GM12878 (cell line): ENCODE data around the gene ZNF670. TPM values are rescaled to one million over a fixed set of nuclear protein-coding genes. Genes with fewer than 3 reads are reported as not detected.

ENCODE experiments used
- ATAC-seq: fragments of 200-7000 bp; cut with Tn5 transposase; 3 replicates; pipeline ENCODE4 v1.9.1; 2020; ENCODE audit warnings: mild to moderate bottlenecking, moderate library complexity
- BruUV-seq: library from RNA; stranded (reverse); fragments of 400-500 nt; replicated peaks from 2 replicates; lab custom pipeline; 2021; lab: Mats Ljungman, UMichigan
- CTCF ChIA-PET: fragments of 300-600 bp; sonication (Branson Sonifier 250); formaldehyde crosslinking; extraction: SDS; loops from one replicate; lab custom pipeline; 2021; ENCODE audit warnings: inconsistent platforms; lab: Yijun Ruan, JAX
- POLR2A ChIA-PET: fragments of 350-600 bp; formaldehyde crosslinking; extraction: SDS; loops from one replicate; lab custom pipeline; 2021; ENCODE audit warnings: inconsistent platforms; lab: Charles Lee
- RAD21 ChIA-PET: fragments of 300-600 bp; sonication (Branson Sonifier 250); formaldehyde crosslinking; loops from one replicate; lab custom pipeline; 2023; ENCODE audit warnings: antibody characterized with exemption; ENCODE audit not compliant: unreplicated experiment; lab: Charles Lee
- SMC1A ChIA-PET: fragments of 300-600 bp; sonication (Branson Sonifier 250); formaldehyde crosslinking; loops from one replicate; lab custom pipeline; 2023; ENCODE audit not compliant: unreplicated experiment, uncharacterized antibody; lab: Charles Lee
- DNase-seq: peaks from one replicate; pipeline ENCODE4 v3.0.0-alpha.2; 2011; ENCODE audit warnings: low read depth, low spot score
- FAIRE-seq: peaks from 3 replicates; lab custom pipeline; 2011; peaks lifted over from hg19 to GRCh38; lab: Jason Lieb, UNC
- H2AFZ ChIP-seq: 2 replicates; pipeline ENCODE4 v1.6.0; 2011; ENCODE audit warnings: low read depth, low read length, control low read depth; ENCODE audit not compliant: control insufficient read depth
- H3K27ac ChIP-seq: 2 replicates; pipeline ENCODE4 v1.5.1; 2011; ENCODE audit warnings: control low read depth; ENCODE audit not compliant: control insufficient read depth, insufficient read depth
- H3K27me3 ChIP-seq, 2 experiments: replicated peaks in 1 of 2; 2 replicates each; pipeline versions ENCODE4 v1.6.0 to v1.6.1; 2011; ENCODE audit warnings: low read length in 1 of 2; ENCODE audit not compliant: control insufficient read depth in 2 of 2, insufficient read depth in 2 of 2
- H3K36me3 ChIP-seq, 2 experiments: 2 replicates each; pipeline ENCODE4 v1.5.1; 2011; ENCODE audit warnings: low read length in 1 of 2; ENCODE audit not compliant: control insufficient read depth in 2 of 2, insufficient read depth in 2 of 2
- H3K4me1 ChIP-seq: 2 replicates; pipeline ENCODE4 v1.6.1; 2011; ENCODE audit warnings: mild to moderate bottlenecking, low read length, moderate library complexity, mixed read lengths; ENCODE audit not compliant: control insufficient read depth, insufficient read depth
- H3K4me2 ChIP-seq: 2 replicates; pipeline ENCODE4 v1.6.0; 2011; ENCODE audit warnings: control low read depth; ENCODE audit not compliant: control insufficient read depth, insufficient read depth
- H3K4me3 ChIP-seq: fragments of 200-600 bp; sonication (generic); 2 replicates; pipeline ENCODE4 v1.5.1; 2016
- H3K79me2 ChIP-seq: 2 replicates; pipeline ENCODE4 v1.6.0; 2011; ENCODE audit warnings: low read length; ENCODE audit not compliant: control insufficient read depth, insufficient read depth
- H3K9ac ChIP-seq: 2 replicates; pipeline ENCODE4 v1.8.0; 2011; ENCODE audit warnings: low read length, control low read depth, mixed read lengths; ENCODE audit not compliant: control insufficient read depth, insufficient read depth
- H3K9me3 ChIP-seq: replicated peaks from 3 replicates; pipeline ENCODE4 v1.5.1; 2011; ENCODE audit warnings: mild to moderate bottlenecking, low read length; ENCODE audit not compliant: control insufficient read depth, insufficient read depth
- H4K20me1 ChIP-seq: 2 replicates; pipeline ENCODE4 v1.6.0; 2011; ENCODE audit not compliant: control insufficient read depth, insufficient read depth
- ATF7 ChIP-seq: fragments of 450-650 bp; IDR thresholded peaks from 2 replicates; pipeline ENCODE4 v1.6.1; 2016; ENCODE audit warnings: low read depth, mild to moderate bottlenecking
- CREM ChIP-seq: IDR thresholded peaks from 2 replicates; pipeline ENCODE4 v1.6.1; 2014; ENCODE audit warnings: antibody characterized with exemption, low read depth
- CTCF ChIP-seq, 3 experiments: IDR thresholded peaks in 2 of 3; conservative IDR thresholded peaks in 1 of 3; 2 replicates each; pipeline ENCODE4 v1.5.1; 2011; ENCODE audit warnings: low read depth in 3 of 3, low read length in 3 of 3, mild to moderate bottlenecking in 3 of 3, control low read depth in 2 of 3, moderate library complexity in 2 of 3, inconsistent platforms in 1 of 3, mixed read lengths in 1 of 3; ENCODE audit not compliant: control insufficient read depth in 2 of 3, insufficient read depth in 1 of 3; ENCODE audit errors: extremely low read depth in 1 of 3
- IKZF2 ChIP-seq, 2 experiments: fragments of 450-650 bp; IDR thresholded peaks; 2 replicates each; pipeline ENCODE4 v1.6.1; 2017; ENCODE audit warnings: mild to moderate bottlenecking in 2 of 2, moderate library complexity in 2 of 2
- MYC ChIP-seq: IDR thresholded peaks from 2 replicates; pipeline ENCODE4 v1.6.1; 2011; ENCODE audit warnings: mild to moderate bottlenecking, low read length, moderate library complexity, inconsistent platforms; ENCODE audit not compliant: insufficient read depth, insufficient replicate concordance, insufficient read length, severe bottlenecking
- NBN ChIP-seq: fragments of 450-650 bp; IDR thresholded peaks from 2 replicates; pipeline ENCODE4 v1.6.1; 2016
- NR2C2 ChIP-seq: IDR thresholded peaks from 2 replicates; pipeline ENCODE4 v1.6.1; 2011; ENCODE audit warnings: borderline replicate concordance, low read depth; ENCODE audit not compliant: control insufficient read depth, insufficient read length
- RFX5 ChIP-seq: IDR thresholded peaks from 2 replicates; pipeline ENCODE4 v1.6.1; 2011; ENCODE audit warnings: low read depth, low read length, improper control_type of control experiment
- SREBF1 ChIP-seq: IDR thresholded peaks from 2 replicates; pipeline ENCODE4 v1.6.1; 2012; ENCODE audit warnings: mild to moderate bottlenecking, low read length
- WGBS: methylation state at CpG from one replicate; pipeline ENCODE4 v1.1.6; 2016; ENCODE audit warnings: low lambda C conversion rate; ENCODE audit not compliant: insufficient replicate concordance, insufficient coverage; ENCODE audit errors: missing lambda C conversion rate; 5-methylcytosine and 5-hydroxymethylcytosine counted together
- in situ Hi-C: fragments of 300-500 bp; cut with MboI; formaldehyde crosslinking; loops from 9 replicates; pipeline ENCODE4 v1.14.3; 2018; ENCODE audit warnings: mixed read lengths
- intact Hi-C: fragments of 100-400 bp; cut with micrococcal nuclease; formaldehyde crosslinking; loops from one replicate; pipeline ENCODE4 v1.14.2; 2022; ENCODE audit not compliant: unreplicated experiment
- polyA plus RNA-seq, 11 experiments: library from polyadenylated mRNA; depleted of rRNA in 4 of 11; unstranded in 6 of 11; stranded (reverse) in 5 of 11; fragments of >200 nt; fragmentation: Nextera tagmentation in 4 of 11; fragmentation: Illumina TruSeq in 1 of 11; extraction: Ambion mirVana in 4 of 11; extraction: Trizol in 1 of 11; gene quantifications; 1 replicate in 1 of 11; 2 replicates in 10 of 11; pipeline versions ENCODE4 v1.2.1 to v1.2.3, GENCODE V29; 2011 to 2016; ENCODE audit warnings: inconsistent platforms in 2 of 11, missing spikeins in 2 of 11, low read depth in 1 of 11
- total RNA-seq, 4 experiments: library from RNA; depleted of rRNA in 3 of 4; stranded (reverse); fragments of >200 nt in 3 of 4; fragmentation: Illumina TruSeq in 1 of 4; extraction: Trizol in 1 of 4; gene quantifications; 2 replicates each; pipeline versions ENCODE4 v1.2.1 to v1.2.3, GENCODE V29; 2013 to 2021

The ZNF670 gene
- total and polyA plus RNA-seq, 10 of the 15 experiments (the other 5 are each of a cell fraction or from before 2014, with no cell fraction given), result 3.0 to 9.0 (median 5.3) TPM

GRCh38 chr1:247113733-247114271 is 35.2 kb upstream of the ZNF670 start (continued):
- no peak for TF ChIP-seq NR2C2

GRCh38 chr1:247113094-247113497 is 34.5 kb upstream of the ZNF670 start:
- H3K9me3 ChIP-seq, result peaks cover 2% of the 10 kb centered on the region; the same call in 2 of the 3 replicates
- H3K4me3 ChIP-seq, result no peak overlapping the region
- ChIA-PET SMC1A (no interaction called here), CTCF (no interaction called here), POLR2A (no interaction called here), RAD21 (no interaction called here)
- WGBS, result 69% methylated on average over 5 of the region's 5 CpGs
- no peaks in the 10 kb centered on the region for H3K36me3 ChIP-seq
- FAIRE-seq (no peak), DNase-seq (no peak), ATAC-seq (no peak)
- no TSS peak for BruUV-seq
- H3K9ac ChIP-seq, result no peak overlapping the region
- H3K4me1 ChIP-seq, result no peaks in the 10 kb centered on the region
- in situ Hi-C loops (no loop called here), intact Hi-C loops (no loop called here)
- H3K27ac ChIP-seq, result no peak overlapping the region
- TF ChIP-seq RFX5 (no peak), SREBF1 (no peak), NBN (no peak), CTCF (IDR thresholded peaks at IDR 0.05 in 2 of 3, conservative IDR thresholded peaks at IDR 0.05 in 1 of 3; ENCODE audit: control insufficient read depth in 2 of 3, extremely low read depth in 1 of 3, insufficient read depth in 1 of 3, low read depth in 3 of 3, low read length in 3 of 3) (no peak), MYC (no peak), ATF7 (no peak), CREM (no peak), IKZF2 (IDR thresholded peaks at IDR 0.05) (no peak)
- no peaks in the 10 kb centered on the region for H4K20me1 ChIP-seq
- H2AFZ ChIP-seq, result no peak overlapping the region
- peaks cover 1 to 5% of the 10 kb centered on the region in 2 experiments; a peak in 3 of 4 replicates for H3K27me3 ChIP-seq
- no peaks in the 10 kb centered on the region for H3K79me2 ChIP-seq
- H3K4me2 ChIP-seq, result no peak overlapping the region
